H9 (cell line): Measurements from ENCODE around the gene C1orf185. TPM values are rescaled to one million over a fixed set of nuclear protein-coding genes. Genes with fewer than 3 reads are reported as not detected.

Experiments used
- DNase-seq: peaks from one replicate; pipeline ENCODE4 v3.0.0-alpha.2; 2017
- H2AFZ ChIP-seq: one replicate; pipeline ENCODE4 v1.6.1; 2013; ENCODE audit warnings: mild to moderate bottlenecking, low read length, control low read depth, moderate library complexity
- H2AK5ac ChIP-seq: 2 replicates; pipeline ENCODE4 v1.6.1; 2013; ENCODE audit warnings: low read length, control low read depth, mixed read lengths; ENCODE audit not compliant: insufficient read length
- H2BK120ac ChIP-seq: one replicate; pipeline ENCODE4 v1.6.1; 2013; ENCODE audit warnings: low read depth, mild to moderate bottlenecking, low read length, control low read depth, inconsistent platforms; ENCODE audit not compliant: poor library complexity, severe bottlenecking
- H2BK12ac ChIP-seq: 2 replicates; pipeline ENCODE4 v1.6.1; 2013; ENCODE audit warnings: low read length, control low read depth, mixed read lengths, low read depth; ENCODE audit not compliant: insufficient read length
- H2BK15ac ChIP-seq: 2 replicates; pipeline ENCODE4 v1.6.1; 2013; ENCODE audit warnings: low read depth, low read length, control low read depth
- H2BK20ac ChIP-seq: one replicate; pipeline ENCODE4 v1.6.1; 2013; ENCODE audit warnings: low read depth, mild to moderate bottlenecking, low read length, control low read depth, inconsistent platforms; ENCODE audit not compliant: poor library complexity, severe bottlenecking
- H2BK5ac ChIP-seq: 2 replicates; pipeline ENCODE4 v1.6.1; 2013; ENCODE audit warnings: low read length, control low read depth, mixed read lengths; ENCODE audit not compliant: insufficient read length
- H3K14ac ChIP-seq: 2 replicates; pipeline ENCODE4 v1.6.1; 2013; ENCODE audit warnings: low read length, control low read depth; ENCODE audit not compliant: insufficient read depth
- H3K18ac ChIP-seq: 2 replicates; pipeline ENCODE4 v1.6.1; 2013; ENCODE audit warnings: low read depth, mild to moderate bottlenecking, mixed read lengths, low read length, control low read depth; ENCODE audit not compliant: insufficient read length
- H3K23ac ChIP-seq: 2 replicates; pipeline ENCODE4 v1.6.1; 2013; ENCODE audit warnings: low read length, control low read depth, mixed read lengths, low read depth; ENCODE audit not compliant: insufficient read length
- H3K23me2 ChIP-seq: 2 replicates; pipeline ENCODE4 v1.6.1; 2013; ENCODE audit warnings: low read depth, mild to moderate bottlenecking, mixed read lengths, low read length, control low read depth; ENCODE audit not compliant: insufficient read length, poor library complexity, severe bottlenecking
- H3K27ac ChIP-seq: 2 replicates; pipeline ENCODE4 v1.5.1; 2013; ENCODE audit warnings: low read length, control low read depth, mixed read lengths, low read depth; ENCODE audit not compliant: insufficient read length
- H3K27me3 ChIP-seq: 2 replicates; pipeline ENCODE4 v1.6.1; 2013; ENCODE audit warnings: low read length, control low read depth, inconsistent platforms; ENCODE audit not compliant: insufficient read depth
- H3K4ac ChIP-seq: 2 replicates; pipeline ENCODE4 v1.6.1; 2013; ENCODE audit warnings: low read depth, mild to moderate bottlenecking, control low read depth, inconsistent platforms, low read length, moderate library complexity
- H3K4me1 ChIP-seq: 2 replicates; pipeline ENCODE4 v1.6.1; 2013; ENCODE audit warnings: low read length, control low read depth, inconsistent platforms; ENCODE audit not compliant: insufficient read depth
- H3K4me2 ChIP-seq: 2 replicates; pipeline ENCODE4 v1.6.1; 2013; ENCODE audit warnings: low read length, control low read depth, mixed read lengths; ENCODE audit not compliant: insufficient read length, insufficient read depth
- H3K56ac ChIP-seq: 2 replicates; pipeline ENCODE4 v1.6.1; 2013; ENCODE audit warnings: low read depth, mild to moderate bottlenecking, mixed read lengths, low read length, control low read depth; ENCODE audit not compliant: insufficient read length
- H3K79me1 ChIP-seq: 2 replicates; pipeline ENCODE4 v1.6.1; 2013; ENCODE audit warnings: low read depth, mild to moderate bottlenecking, moderate library complexity, low read length, control low read depth, inconsistent platforms; ENCODE audit not compliant: insufficient read depth, poor library complexity, severe bottlenecking
- H3K79me2 ChIP-seq: 2 replicates; pipeline ENCODE4 v1.6.1; 2013; ENCODE audit warnings: low read length, control low read depth, inconsistent platforms; ENCODE audit not compliant: insufficient read depth
- H3K9ac ChIP-seq: 2 replicates; pipeline ENCODE4 v1.6.1; 2013; ENCODE audit warnings: low read length, control low read depth, mixed read lengths; ENCODE audit not compliant: insufficient read length; ENCODE audit errors: extremely low read depth
- H3K9me3 ChIP-seq: one replicate; pipeline ENCODE4 v1.6.1; 2013; ENCODE audit warnings: low read depth, low read length, inconsistent platforms; ENCODE audit not compliant: control insufficient read depth
- H3T11ph ChIP-seq: one replicate; pipeline ENCODE4 v1.6.1; 2013; ENCODE audit warnings: mild to moderate bottlenecking, low read length, control low read depth, inconsistent platforms
- H4K20me1 ChIP-seq: one replicate; pipeline ENCODE4 v1.6.1; 2013; ENCODE audit not compliant: control insufficient read depth, insufficient read length, insufficient read depth
- H4K5ac ChIP-seq: 2 replicates; pipeline ENCODE4 v1.6.1; 2013; ENCODE audit warnings: low read depth, mild to moderate bottlenecking, mixed read lengths, low read length, control low read depth; ENCODE audit not compliant: insufficient read length
- H4K8ac ChIP-seq: replicated peaks from 2 replicates; pipeline ENCODE4 v1.6.1; 2013; ENCODE audit warnings: low read length, control low read depth, mixed read lengths, low read depth; ENCODE audit not compliant: insufficient read length
- H4K91ac ChIP-seq: 2 replicates; pipeline ENCODE4 v1.6.1; 2013; ENCODE audit warnings: low read depth, mild to moderate bottlenecking, moderate library complexity, mixed read lengths, low read length, control low read depth; ENCODE audit not compliant: insufficient read length
- H3K27ac Mint-ChIP-seq, 3 experiments: 2 replicates in 2 of 3; 3 replicates in 1 of 3; pipeline ENCODE4 v1.8.0; 2020 to 2021; ENCODE audit warnings: mixed read lengths in 3 of 3, mild to moderate bottlenecking in 1 of 3, moderate library complexity in 1 of 3
- H3K27me3 Mint-ChIP-seq: 2 replicates; pipeline ENCODE4 v1.8.0; 2021; ENCODE audit warnings: low read depth, mild to moderate bottlenecking, moderate library complexity, mixed read lengths
- H3K36me3 Mint-ChIP-seq, 3 experiments: 2 replicates in 2 of 3; 3 replicates in 1 of 3; pipeline ENCODE4 v1.8.0; 2020 to 2021; ENCODE audit warnings: low read depth in 3 of 3, mixed read lengths in 3 of 3; ENCODE audit not compliant: insufficient read depth in 1 of 3
- H3K4me1 Mint-ChIP-seq, 2 experiments: 2 replicates each; pipeline ENCODE4 v1.8.0; 2020; ENCODE audit warnings: mixed read lengths in 2 of 2
- H3K4me3 Mint-ChIP-seq, 2 experiments: 2 replicates in 1 of 2; 3 replicates in 1 of 2; pipeline ENCODE4 v1.8.0; 2020 to 2021; ENCODE audit warnings: mild to moderate bottlenecking in 2 of 2, mixed read lengths in 2 of 2, moderate library complexity in 1 of 2
- H3K9me3 Mint-ChIP-seq, 2 experiments: 2 replicates in 1 of 2; 3 replicates in 1 of 2; pipeline ENCODE4 v1.8.0; 2020; ENCODE audit warnings: mild to moderate bottlenecking in 2 of 2, mixed read lengths in 2 of 2, moderate library complexity in 1 of 2
- WGBS: extraction: QIAGEN DNeasy Blood & Tissue Kit; methylation state at CpG from one replicate; pipeline ENCODE4 v1.1.7; 2013; ENCODE audit warnings: missing lambda C conversion rate, low lambda C conversion rate, mixed read lengths; ENCODE audit not compliant: insufficient read length; ENCODE audit errors: extremely low coverage; 5-methylcytosine and 5-hydroxymethylcytosine counted together
- total RNA-seq: library from RNA; stranded (reverse); gene quantifications from 2 replicates; pipeline ENCODE4 v1.2.1, GENCODE V29; 2021
- TF ChIP-seq, protein P1 (sequence below): fragments of 200-600 bp; sonication (generic); conservative IDR thresholded peaks from 3 replicates; pipeline ENCODE4 v1.8.0; 2021; ENCODE audit warnings: antibody characterized with exemption, mild to moderate bottlenecking

C1orf185 gene
- total RNA-seq, 1 experiment from 2014 or later, result not detected

DNA sequence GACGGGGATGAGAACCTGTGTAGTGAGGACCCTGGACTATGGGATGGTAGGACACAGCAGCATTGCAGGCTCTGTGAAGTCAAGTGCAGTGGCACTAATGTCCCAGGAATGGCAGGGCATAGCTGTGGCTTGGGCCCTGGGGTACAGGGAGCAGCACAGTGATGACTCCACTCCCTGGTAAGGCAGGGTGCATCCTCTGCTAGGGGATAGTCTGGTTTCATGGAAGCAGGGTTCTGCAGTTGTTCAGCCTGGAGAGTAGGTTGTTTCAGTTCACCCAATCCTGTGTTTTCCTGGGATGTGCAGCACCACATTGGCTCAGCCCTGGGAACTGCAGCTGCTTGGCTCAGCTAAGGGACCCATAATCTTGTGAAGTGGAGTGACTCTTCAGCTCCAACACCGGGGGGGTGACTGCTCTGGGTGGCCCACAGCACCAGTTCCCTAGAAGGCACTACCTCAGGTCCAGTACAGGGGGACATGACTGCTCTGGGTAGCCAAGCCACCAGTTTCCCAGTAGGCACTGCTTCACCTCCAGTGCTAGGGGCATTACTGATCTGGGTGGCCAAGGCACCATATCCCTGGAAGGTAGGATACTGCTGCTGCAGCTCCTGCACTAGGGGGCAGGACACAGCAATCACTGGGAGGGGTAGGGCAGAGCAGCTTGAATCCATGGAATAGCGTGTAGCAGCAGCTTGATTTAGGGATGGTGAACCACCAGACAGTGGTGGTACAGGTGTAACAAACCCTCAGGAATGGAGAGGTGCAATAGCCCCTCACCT, 15.3 kb upstream of the C1orf185 start:
- no peak overlapping the region for H3K56ac ChIP-seq
- H3K4me2 ChIP-seq, result no peak overlapping the region
- no peak overlapping the region for H3K23ac ChIP-seq
- no peak overlapping the region for H2BK5ac ChIP-seq
- peaks cover 10% of the 10 kb centered on the region for H3K27me3 Mint-ChIP-seq
- H3K79me1 ChIP-seq, result no peaks in the 10 kb centered on the region
- H4K5ac ChIP-seq, result no peak overlapping the region
- WGBS, result no CpG with 5 or more reads among the region's 3 CpGs
- H2BK12ac ChIP-seq, result no peak overlapping the region
- no peaks in the 10 kb centered on the region for H4K20me1 ChIP-seq
- H3K4ac ChIP-seq, result no peak overlapping the region
- no peaks in the 10 kb centered on the region for H3K4me1 ChIP-seq
- no peak overlapping the region for H2BK20ac ChIP-seq
- no peak overlapping the region for H3K27ac ChIP-seq
- no peaks in the 10 kb centered on the region for H3K9me3 ChIP-seq
- no peak overlapping the region for H3T11ph ChIP-seq
- H4K8ac ChIP-seq, result no peak overlapping the region
- H3K9ac ChIP-seq, result no peak overlapping the region
- H3K79me2 ChIP-seq, result no peaks in the 10 kb centered on the region
- H2AK5ac ChIP-seq, result no peak overlapping the region
- DNase-seq, result peak; percentile 40
- no peak overlapping the region for H3K14ac ChIP-seq
- H2BK120ac ChIP-seq, result no peak overlapping the region
- H3K23me2 ChIP-seq, result no peaks in the 10 kb centered on the region
- H3K9me3 Mint-ChIP-seq, result no peaks in the 10 kb centered on the region; a peak in 2 of 5 replicates
- H3K27ac Mint-ChIP-seq, result peak overlapping the region in 1 of 3 experiments; percentile 22; a peak in 1 of 7 replicates
- no peaks in the 10 kb centered on the region for H3K27me3 ChIP-seq
- H2BK15ac ChIP-seq, result no peak overlapping the region
- H4K91ac ChIP-seq, result no peak overlapping the region
- H3K4me1 Mint-ChIP-seq, result peaks cover 0 to 6% of the 10 kb centered on the region in 2 experiments; a peak in 1 of 4 replicates
- no peak overlapping the region for H2AFZ ChIP-seq
- no peaks in the 10 kb centered on the region for H3K36me3 Mint-ChIP-seq
- no peak overlapping the region for H3K4me3 Mint-ChIP-seq
- TF ChIP-seq, protein P1, sequence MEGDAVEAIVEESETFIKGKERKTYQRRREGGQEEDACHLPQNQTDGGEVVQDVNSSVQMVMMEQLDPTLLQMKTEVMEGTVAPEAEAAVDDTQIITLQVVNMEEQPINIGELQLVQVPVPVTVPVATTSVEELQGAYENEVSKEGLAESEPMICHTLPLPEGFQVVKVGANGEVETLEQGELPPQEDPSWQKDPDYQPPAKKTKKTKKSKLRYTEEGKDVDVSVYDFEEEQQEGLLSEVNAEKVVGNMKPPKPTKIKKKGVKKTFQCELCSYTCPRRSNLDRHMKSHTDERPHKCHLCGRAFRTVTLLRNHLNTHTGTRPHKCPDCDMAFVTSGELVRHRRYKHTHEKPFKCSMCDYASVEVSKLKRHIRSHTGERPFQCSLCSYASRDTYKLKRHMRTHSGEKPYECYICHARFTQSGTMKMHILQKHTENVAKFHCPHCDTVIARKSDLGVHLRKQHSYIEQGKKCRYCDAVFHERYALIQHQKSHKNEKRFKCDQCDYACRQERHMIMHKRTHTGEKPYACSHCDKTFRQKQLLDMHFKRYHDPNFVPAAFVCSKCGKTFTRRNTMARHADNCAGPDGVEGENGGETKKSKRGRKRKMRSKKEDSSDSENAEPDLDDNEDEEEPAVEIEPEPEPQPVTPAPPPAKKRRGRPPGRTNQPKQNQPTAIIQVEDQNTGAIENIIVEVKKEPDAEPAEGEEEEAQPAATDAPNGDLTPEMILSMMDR, result peak; percentile 42
- no peak overlapping the region for H3K18ac ChIP-seq
